ENCODE results near the gene LRRC61.
"Not testable (repeated sequence)": the region's sequence is repeated elsewhere in the genome, so short reads cannot be mapped to it uniquely, and the experiment has no call there.

DNA sequence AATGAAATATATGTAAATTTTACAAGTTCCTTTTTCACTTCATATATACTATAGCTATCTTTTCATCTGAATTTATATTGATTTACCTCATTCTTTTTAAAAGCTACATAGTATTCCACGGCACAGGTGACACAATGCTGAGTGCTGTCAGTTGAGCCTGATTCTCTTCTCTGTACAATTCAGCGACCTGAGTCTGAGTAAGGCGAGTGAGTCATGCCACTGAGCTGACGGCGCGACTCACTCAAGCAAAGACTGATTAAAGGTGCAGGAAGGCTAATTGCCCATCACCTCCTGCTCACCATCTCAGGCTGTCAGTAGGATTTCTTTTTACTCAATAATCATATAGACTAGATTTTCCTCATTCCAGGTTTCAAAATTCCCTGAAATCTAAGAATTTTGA is 39.5 kb upstream of the LRRC61 start:
- TF ChIP-seq, protein P1, sequence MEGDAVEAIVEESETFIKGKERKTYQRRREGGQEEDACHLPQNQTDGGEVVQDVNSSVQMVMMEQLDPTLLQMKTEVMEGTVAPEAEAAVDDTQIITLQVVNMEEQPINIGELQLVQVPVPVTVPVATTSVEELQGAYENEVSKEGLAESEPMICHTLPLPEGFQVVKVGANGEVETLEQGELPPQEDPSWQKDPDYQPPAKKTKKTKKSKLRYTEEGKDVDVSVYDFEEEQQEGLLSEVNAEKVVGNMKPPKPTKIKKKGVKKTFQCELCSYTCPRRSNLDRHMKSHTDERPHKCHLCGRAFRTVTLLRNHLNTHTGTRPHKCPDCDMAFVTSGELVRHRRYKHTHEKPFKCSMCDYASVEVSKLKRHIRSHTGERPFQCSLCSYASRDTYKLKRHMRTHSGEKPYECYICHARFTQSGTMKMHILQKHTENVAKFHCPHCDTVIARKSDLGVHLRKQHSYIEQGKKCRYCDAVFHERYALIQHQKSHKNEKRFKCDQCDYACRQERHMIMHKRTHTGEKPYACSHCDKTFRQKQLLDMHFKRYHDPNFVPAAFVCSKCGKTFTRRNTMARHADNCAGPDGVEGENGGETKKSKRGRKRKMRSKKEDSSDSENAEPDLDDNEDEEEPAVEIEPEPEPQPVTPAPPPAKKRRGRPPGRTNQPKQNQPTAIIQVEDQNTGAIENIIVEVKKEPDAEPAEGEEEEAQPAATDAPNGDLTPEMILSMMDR (IDR thresholded peaks at IDR 0.05 in 8 of 11, conservative IDR thresholded peaks at IDR 0.05 in 3 of 11) = not testable (repeated sequence)
- not testable (repeated sequence) for TF ChIP-seq POLR2AphosphoS5 (IDR thresholded peaks at IDR 0.05)
